ENCODE data around the gene REX1BD. TPM values are rescaled to one million over a fixed set of nuclear protein-coding genes. Genes with fewer than 3 reads are reported as not detected.

The REX1BD gene
- total and polyA plus RNA-seq, 2 donors = 72.2 to 104 TPM

GRCh38 chr19:18634612-18635297, 46.2 kb downstream of the REX1BD start:
- no peak overlapping the region for H3K4me3 ChIP-seq (ENCODE audit: low read length in 2 of 2)
- no peak overlapping the region for H3K27ac ChIP-seq (ENCODE audit: low read depth in 1 of 2, low read length in 1 of 2)
- H3K4me1 ChIP-seq (ENCODE audit: control insufficient read depth in 2 of 2, insufficient read depth in 2 of 2, low read length in 2 of 2) = peaks cover 10 to 28% of the 10 kb centered on the region in 2 donors
- DNase-seq (ENCODE audit: low read depth in 6 of 9, low spot score in 9 of 9) = peak in 1 of 9 donors; percentile 31
- H3K27me3 ChIP-seq (ENCODE audit: control insufficient read depth in 2 of 2, insufficient read depth in 1 of 2, low read length in 1 of 2) = peaks cover 0 to 16% of the 10 kb centered on the region in 2 donors
- WGBS = 81% methylated on average over 12 of the region's 12 CpGs
- no peaks in the 10 kb centered on the region for H3K36me3 ChIP-seq (ENCODE audit: control insufficient read depth in 2 of 2, insufficient read depth in 2 of 2, low read length in 1 of 2)
- no peaks in the 10 kb centered on the region for H3K9me3 ChIP-seq (ENCODE audit: control insufficient read depth in 2 of 2, insufficient read depth in 1 of 2, low read length in 1 of 2)

- peaks cover 10 to 28% of the 10 kb centered on the region in 2 donors for H3K4me1 ChIP-seq (ENCODE audit: control insufficient read depth in 2 of 2, insufficient read depth in 2 of 2, low read length in 2 of 2)
- H3K36me3 ChIP-seq (ENCODE audit: control insufficient read depth in 2 of 2, insufficient read depth in 2 of 2, low read length in 1 of 2) = no peaks in the 10 kb centered on the region
- WGBS = 17% methylated on average over 6 of the region's 6 CpGs
- H3K27me3 ChIP-seq (ENCODE audit: control insufficient read depth in 2 of 2, insufficient read depth in 1 of 2, low read length in 1 of 2) = peaks cover 0 to 16% of the 10 kb centered on the region in 2 donors
- H3K9me3 ChIP-seq (ENCODE audit: control insufficient read depth in 2 of 2, insufficient read depth in 1 of 2, low read length in 1 of 2) = no peaks in the 10 kb centered on the region
- DNase-seq (ENCODE audit: low read depth in 6 of 9, low spot score in 9 of 9) = no peak
- peak overlapping the region in 1 of 2 donors; percentile 8 for H3K4me3 ChIP-seq (ENCODE audit: low read length in 2 of 2)
- H3K27ac ChIP-seq (ENCODE audit: low read depth in 1 of 2, low read length in 1 of 2) = peak overlapping the region in 1 of 2 donors; percentile 20
These were observed 47.2 kb downstream of the REX1BD start for GRCh38 chr19:18635831-18636182.

GRCh38 chr19:18636183-18636968, 47.8 kb downstream of the REX1BD start:
- DNase-seq (ENCODE audit: low read depth in 6 of 9, low spot score in 9 of 9) = peak; percentile 82 to 95 (median 92)
- Histone ChIP-seq H3K27me3 (ENCODE audit: control insufficient read depth in 2 of 2, insufficient read depth in 1 of 2, low read length in 1 of 2) (peaks cover 0 to 16% of the 10 kb centered on the region in 2 donors), H3K9me3 (ENCODE audit: control insufficient read depth in 2 of 2, insufficient read depth in 1 of 2, low read length in 1 of 2) (no peaks in the 10 kb centered on the region), H3K36me3 (ENCODE audit: control insufficient read depth in 2 of 2, insufficient read depth in 2 of 2, low read length in 1 of 2) (no peaks in the 10 kb centered on the region), H3K27ac (ENCODE audit: low read depth in 1 of 2, low read length in 1 of 2) (peak overlapping the region; percentile 88), H3K4me1 (ENCODE audit: control insufficient read depth in 2 of 2, insufficient read depth in 2 of 2, low read length in 2 of 2) (peaks cover 10 to 28% of the 10 kb centered on the region in 2 donors), H3K4me3 (ENCODE audit: low read length in 2 of 2) (peak overlapping the region; percentile 60 to 78)
- 1% methylated on average over 44 of the region's 44 CpGs for WGBS

- H3K4me3 ChIP-seq (ENCODE audit: low read length in 2 of 2) = peak within 1 kb of the TSS; percentile 73 to 78
- WGBS = 5% methylated on average over 47 of the region's 47 CpGs
These were observed 48.5 kb downstream of the REX1BD start, which contains the start of gene KLHL26 for GRCh38 chr19:18636969-18637629. Gene KLHL26, plus strand, starts transcription at chr19:18637028. Its CDS starts 27 bp downstream, at chr19:18637055.

GRCh38 chr19:18637673-18638630, 49.4 kb downstream of the REX1BD start:
- WGBS = 71% methylated on average over 3 of the region's 3 CpGs
- H3K27ac ChIP-seq (ENCODE audit: low read depth in 1 of 2, low read length in 1 of 2) = no peak overlapping the region
- peak in 1 of 9 donors; percentile 15 for DNase-seq (ENCODE audit: low read depth in 6 of 9, low spot score in 9 of 9)

More at GRCh38 chr19:18636969-18637629, 48.5 kb downstream of the REX1BD start, which contains the start of gene KLHL26:
- H3K4me1 ChIP-seq (ENCODE audit: control insufficient read depth in 2 of 2, insufficient read depth in 2 of 2, low read length in 2 of 2) = peaks cover 10 to 28% of the 10 kb centered on the region in 2 donors
- H3K9me3 ChIP-seq (ENCODE audit: control insufficient read depth in 2 of 2, insufficient read depth in 1 of 2, low read length in 1 of 2) = no peaks in the 10 kb centered on the region
- no peaks in the 10 kb centered on the region for H3K36me3 ChIP-seq (ENCODE audit: control insufficient read depth in 2 of 2, insufficient read depth in 2 of 2, low read length in 1 of 2)
- H3K27ac ChIP-seq (ENCODE audit: low read depth in 1 of 2, low read length in 1 of 2) = peak within 1 kb of the TSS; percentile 88
- DNase-seq (ENCODE audit: low read depth in 6 of 9, low spot score in 9 of 9) = no peak
- peaks cover 0 to 16% of the 10 kb centered on the region in 2 donors for H3K27me3 ChIP-seq (ENCODE audit: control insufficient read depth in 2 of 2, insufficient read depth in 1 of 2, low read length in 1 of 2)

GRCh38 chr19:18639706-18640243, 51.2 kb downstream of the REX1BD start:
- H3K4me3 ChIP-seq (ENCODE audit: low read length in 2 of 2) = no peak overlapping the region
- no peak overlapping the region for H3K27ac ChIP-seq (ENCODE audit: low read depth in 1 of 2, low read length in 1 of 2)
- no peaks in the 10 kb centered on the region for H3K9me3 ChIP-seq (ENCODE audit: control insufficient read depth in 2 of 2, insufficient read depth in 1 of 2, low read length in 1 of 2)
- WGBS = 95% methylated on average over 8 of the region's 8 CpGs
- no peak for DNase-seq (ENCODE audit: low read depth in 6 of 9, low spot score in 9 of 9)
- peaks cover 0 to 7% of the 10 kb centered on the region in 2 donors for H3K27me3 ChIP-seq (ENCODE audit: control insufficient read depth in 2 of 2, insufficient read depth in 1 of 2, low read length in 1 of 2)
- peaks cover 10 to 31% of the 10 kb centered on the region in 2 donors for H3K4me1 ChIP-seq (ENCODE audit: control insufficient read depth in 2 of 2, insufficient read depth in 2 of 2, low read length in 2 of 2)
- H3K36me3 ChIP-seq (ENCODE audit: control insufficient read depth in 2 of 2, insufficient read depth in 2 of 2, low read length in 1 of 2) = no peaks in the 10 kb centered on the region

More at GRCh38 chr19:18637673-18638630, 49.4 kb downstream of the REX1BD start:
- H3K27me3 ChIP-seq (ENCODE audit: control insufficient read depth in 2 of 2, insufficient read depth in 1 of 2, low read length in 1 of 2) = peaks cover 0 to 14% of the 10 kb centered on the region in 2 donors
- H3K9me3 ChIP-seq (ENCODE audit: control insufficient read depth in 2 of 2, insufficient read depth in 1 of 2, low read length in 1 of 2) = no peaks in the 10 kb centered on the region
- peak overlapping the region; percentile 73 to 78 for H3K4me3 ChIP-seq (ENCODE audit: low read length in 2 of 2)
- no peaks in the 10 kb centered on the region for H3K36me3 ChIP-seq (ENCODE audit: control insufficient read depth in 2 of 2, insufficient read depth in 2 of 2, low read length in 1 of 2)
- H3K4me1 ChIP-seq (ENCODE audit: control insufficient read depth in 2 of 2, insufficient read depth in 2 of 2, low read length in 2 of 2) = peaks cover 10 to 28% of the 10 kb centered on the region in 2 donors
